Activated CD4-positive, alpha-beta T cell treated with anti-CD3 and anti-CD28 coated beads for 36 hours (primary cell): ENCODE data around the gene DNALI1. TPM values are rescaled to one million over a fixed set of nuclear protein-coding genes. Genes with fewer than 3 reads are reported as not detected.

Experiments
- total RNA-seq, 2 experiments: library from RNA; stranded (reverse); gene quantifications; one replicate each; pipeline ENCODE4 v1.2.3, GENCODE V29; 2021

DNALI1 gene
- total RNA-seq, 2 experiments from 2014 or later = 0.16 TPM; not detected in 1

Other genes starting within 250 kb of the DNALI1 start
- 10 to 100 TPM; 29.7 to 31.2 TPM for gene ZC3H12A, start 82.4 kb upstream of the DNALI1 start, total RNA-seq
- 10 to 100 TPM; 66.8 to 72.2 TPM for gene MEAF6, start 42.2 kb upstream of the DNALI1 start, total RNA-seq
- 10 to 100 TPM; 18.7 to 21.3 TPM for gene SNIP1, start 2.6 kb upstream of the DNALI1 start, total RNA-seq
- 10 to 100 TPM; 82.3 to 98.8 TPM for gene GNL2, start 39.0 kb downstream of the DNALI1 start, total RNA-seq
- not detected for gene RSPO1, start 78.0 kb downstream of the DNALI1 start, total RNA-seq
- gene CDCA8, start 135.6 kb downstream of the DNALI1 start, total RNA-seq = 10 to 100 TPM; 61.2 to 61.7 TPM
- gene EPHA10, start 208.2 kb downstream of the DNALI1 start, total RNA-seq = under 1 TPM; 0.43 to 0.51 TPM
- 1 to 10 TPM; 1.0 TPM for gene MANEAL, start 236.9 kb downstream of the DNALI1 start, total RNA-seq